Neural progenitor cell (in vitro differentiated cells): ENCODE data around the gene TMEM145. TPM values are rescaled to one million over a fixed set of nuclear protein-coding genes. Genes with fewer than 3 reads are reported as not detected.

Experiments
- DNase-seq: peaks from one replicate; pipeline ENCODE4 v3.0.0-alpha.2; 2016; ENCODE audit warnings: low spot score
- H2AFZ ChIP-seq: fragments of 200-600 bp; sonication (generic); replicated peaks from 2 replicates; pipeline ENCODE4 v1.6.1; 2016; ENCODE audit warnings: antibody characterized with exemption
- H3F3A ChIP-seq: fragments of 200-600 bp; sonication (generic); 2 replicates; pipeline ENCODE4 v1.6.1; 2016; ENCODE audit warnings: antibody characterized with exemption, low read depth
- H3K27ac ChIP-seq: fragments of 200-600 bp; sonication (generic); 2 replicates; pipeline ENCODE4 v1.5.1; 2016; ENCODE audit warnings: mild to moderate bottlenecking
- H3K27me3 ChIP-seq: fragments of 200-600 bp; sonication (generic); 2 replicates; pipeline ENCODE4 v1.6.1; 2016; ENCODE audit warnings: mild to moderate bottlenecking, moderate library complexity
- H3K36me3 ChIP-seq: fragments of 200-600 bp; sonication (generic); 2 replicates; pipeline ENCODE4 v1.5.1; 2016
- H3K4me1 ChIP-seq: fragments of 200-600 bp; sonication (generic); 2 replicates; pipeline ENCODE4 v1.6.1; 2016; ENCODE audit warnings: mixed run types
- H3K4me2 ChIP-seq: fragments of 200-600 bp; sonication (generic); 2 replicates; pipeline ENCODE4 v1.6.1; 2016
- H3K4me3 ChIP-seq: fragments of 200-600 bp; sonication (generic); 2 replicates; pipeline ENCODE4 v1.5.1; 2016
- H3K79me2 ChIP-seq: fragments of 200-600 bp; sonication (generic); 2 replicates; pipeline ENCODE4 v1.6.1; 2016; ENCODE audit warnings: low read depth
- H3K9ac ChIP-seq: fragments of 200-600 bp; sonication (generic); 2 replicates; pipeline ENCODE4 v1.6.1; 2016
- H3K9me3 ChIP-seq: fragments of 200-600 bp; sonication (generic); 2 replicates; pipeline ENCODE4 v1.5.1; 2016; ENCODE audit warnings: low read depth
- H4K20me1 ChIP-seq: fragments of 200-600 bp; sonication (generic); 2 replicates; pipeline ENCODE4 v1.6.1; 2016; ENCODE audit warnings: low read depth
- H3K27ac Mint-ChIP-seq: 3 replicates; pipeline ENCODE4 v1.8.0; 2021; ENCODE audit warnings: mixed read lengths
- H3K27me3 Mint-ChIP-seq: 2 replicates; pipeline ENCODE4 v1.8.0; 2022; ENCODE audit warnings: low read depth, mild to moderate bottlenecking, inconsistent platforms, moderate library complexity, mixed read lengths; ENCODE audit not compliant: insufficient read depth
- H3K36me3 Mint-ChIP-seq: 3 replicates; pipeline ENCODE4 v1.8.0; 2021; ENCODE audit warnings: mixed read lengths
- H3K4me1 Mint-ChIP-seq: 3 replicates; pipeline ENCODE4 v1.8.0; 2021; ENCODE audit warnings: mixed read lengths
- H3K4me3 Mint-ChIP-seq: 3 replicates; pipeline ENCODE4 v1.8.0; 2021; ENCODE audit warnings: mild to moderate bottlenecking, moderate library complexity, mixed read lengths
- H3K9me3 Mint-ChIP-seq: 3 replicates; pipeline ENCODE4 v1.8.0; 2020; ENCODE audit warnings: mixed read lengths
- EZH2 ChIP-seq: fragments of 200-600 bp; sonication (generic); IDR thresholded peaks from 2 replicates; pipeline ENCODE4 v1.6.1; 2017; ENCODE audit warnings: antibody characterized with exemption, mild to moderate bottlenecking, moderate library complexity
- EZH2phosphoT487 ChIP-seq: fragments of 200-600 bp; sonication (generic); IDR thresholded peaks from 2 replicates; pipeline ENCODE4 v1.6.1; 2017; ENCODE audit warnings: antibody characterized with exemption
- total RNA-seq: library from RNA; depleted of rRNA; stranded (reverse); fragments of >200 nt; gene quantifications from 2 replicates; pipeline ENCODE4 v1.2.3, GENCODE V29; 2015; ENCODE audit warnings: low replicate concordance
- TF ChIP-seq, protein P1 (sequence below): fragments of 200-600 bp; sonication (generic); IDR thresholded peaks from 2 replicates; pipeline ENCODE4 v1.5.1; 2017; ENCODE audit warnings: antibody characterized with exemption, mild to moderate bottlenecking

The TMEM145 gene
- total RNA-seq, 1 donor from 2014 or later, result 6.6 TPM

DNA sequence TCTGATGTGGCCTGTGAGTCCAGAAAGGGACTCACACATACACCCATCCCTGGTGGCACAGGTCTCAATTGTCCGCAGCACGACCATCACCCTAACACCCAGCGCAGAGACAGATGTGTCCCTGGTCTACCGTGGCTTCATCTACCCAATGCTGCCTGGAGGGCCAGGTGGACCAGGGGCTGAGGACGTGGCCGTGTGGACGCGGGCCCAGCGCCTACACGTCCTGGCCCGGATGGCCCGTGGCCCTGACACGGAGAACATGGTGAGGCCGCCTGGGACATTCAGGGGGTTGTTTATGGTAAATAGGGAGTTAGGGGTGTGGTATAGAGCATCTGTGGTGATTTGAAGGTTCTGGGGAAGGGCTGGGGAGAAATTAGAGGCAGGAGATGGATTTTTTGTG, 35.1 kb downstream of the TMEM145 start:
- Histone ChIP-seq H3K36me3 (no peaks in the 10 kb centered on the region), H3K9ac (no peak overlapping the region), H3K4me1 (no peaks in the 10 kb centered on the region), H3K9me3 (no peaks in the 10 kb centered on the region), H3K27ac (no peak overlapping the region), H3K79me2 (no peaks in the 10 kb centered on the region), H3F3A (no peaks in the 10 kb centered on the region), H4K20me1 (no peaks in the 10 kb centered on the region), H3K27me3 (no peaks in the 10 kb centered on the region), H3K4me2 (no peak overlapping the region), H2AFZ (no peak overlapping the region), H3K4me3 (no peak overlapping the region)
- DNase-seq, result no peak
- Mint-ChIP-seq H3K4me3 (no peak overlapping the region), H3K9me3 (no peaks in the 10 kb centered on the region), H3K36me3 (peaks cover 26% of the 10 kb centered on the region), H3K27me3 (peaks cover 10% of the 10 kb centered on the region), H3K27ac (no peak overlapping the region), H3K4me1 (peaks cover 14% of the 10 kb centered on the region)
- TF ChIP-seq EZH2 (no peak), EZH2phosphoT487 (no peak)
- TF ChIP-seq, protein P1, sequence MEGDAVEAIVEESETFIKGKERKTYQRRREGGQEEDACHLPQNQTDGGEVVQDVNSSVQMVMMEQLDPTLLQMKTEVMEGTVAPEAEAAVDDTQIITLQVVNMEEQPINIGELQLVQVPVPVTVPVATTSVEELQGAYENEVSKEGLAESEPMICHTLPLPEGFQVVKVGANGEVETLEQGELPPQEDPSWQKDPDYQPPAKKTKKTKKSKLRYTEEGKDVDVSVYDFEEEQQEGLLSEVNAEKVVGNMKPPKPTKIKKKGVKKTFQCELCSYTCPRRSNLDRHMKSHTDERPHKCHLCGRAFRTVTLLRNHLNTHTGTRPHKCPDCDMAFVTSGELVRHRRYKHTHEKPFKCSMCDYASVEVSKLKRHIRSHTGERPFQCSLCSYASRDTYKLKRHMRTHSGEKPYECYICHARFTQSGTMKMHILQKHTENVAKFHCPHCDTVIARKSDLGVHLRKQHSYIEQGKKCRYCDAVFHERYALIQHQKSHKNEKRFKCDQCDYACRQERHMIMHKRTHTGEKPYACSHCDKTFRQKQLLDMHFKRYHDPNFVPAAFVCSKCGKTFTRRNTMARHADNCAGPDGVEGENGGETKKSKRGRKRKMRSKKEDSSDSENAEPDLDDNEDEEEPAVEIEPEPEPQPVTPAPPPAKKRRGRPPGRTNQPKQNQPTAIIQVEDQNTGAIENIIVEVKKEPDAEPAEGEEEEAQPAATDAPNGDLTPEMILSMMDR, result no peak

DNA sequence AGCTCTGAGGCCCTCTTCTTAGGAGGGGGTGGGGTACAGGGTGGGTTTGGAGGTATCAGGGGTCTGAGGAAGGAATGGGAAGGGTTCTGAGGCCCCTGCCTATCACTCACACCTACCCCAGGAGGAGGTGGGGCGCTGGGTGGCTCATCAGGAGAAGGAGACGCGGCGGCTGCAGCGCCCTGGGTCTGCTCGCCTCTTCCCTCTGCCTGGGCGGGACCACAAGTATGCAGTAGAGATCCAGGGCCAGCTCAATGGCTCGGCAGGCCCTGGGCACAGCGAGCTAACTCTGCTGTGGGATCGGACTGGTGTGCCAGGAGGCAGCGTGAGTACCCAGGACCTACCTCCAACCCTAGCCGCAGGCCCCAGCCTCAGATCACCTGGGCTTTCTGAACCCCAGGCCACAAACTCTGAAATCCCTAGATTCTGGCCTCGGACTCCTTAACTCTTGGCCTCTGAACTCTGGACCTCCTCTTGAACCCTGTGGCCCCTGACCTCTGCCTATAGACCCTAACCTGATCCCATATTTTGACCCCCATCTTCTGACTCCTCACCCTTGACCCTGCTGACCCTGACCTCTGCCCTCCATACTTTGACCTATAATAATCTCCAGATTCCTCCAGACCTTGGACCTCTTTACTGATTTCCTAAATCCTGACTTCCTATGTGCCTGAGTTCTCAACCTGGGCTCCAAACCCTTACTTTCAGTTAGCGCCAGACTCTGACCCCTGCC, 36.4 kb downstream of the TMEM145 start:
- Histone ChIP-seq H3F3A (no peaks in the 10 kb centered on the region), H3K27ac (no peak overlapping the region), H4K20me1 (no peaks in the 10 kb centered on the region), H3K4me3 (no peak overlapping the region), H3K9me3 (no peaks in the 10 kb centered on the region), H3K9ac (no peak overlapping the region), H2AFZ (no peak overlapping the region), H3K79me2 (no peaks in the 10 kb centered on the region), H3K27me3 (no peaks in the 10 kb centered on the region), H3K4me1 (no peaks in the 10 kb centered on the region), H3K36me3 (no peaks in the 10 kb centered on the region), H3K4me2 (no peak overlapping the region)
- DNase-seq, result no peak
- H3K4me1 Mint-ChIP-seq, result peaks cover 22% of the 10 kb centered on the region
- TF ChIP-seq, protein P1, result no peak
- TF ChIP-seq EZH2phosphoT487, result no peak
- peaks cover 30% of the 10 kb centered on the region for H3K36me3 Mint-ChIP-seq
- H3K27me3 Mint-ChIP-seq, result peaks cover 8% of the 10 kb centered on the region
- no peaks in the 10 kb centered on the region for H3K9me3 Mint-ChIP-seq
- H3K27ac Mint-ChIP-seq, result peak overlapping the region; percentile 90
- H3K4me3 Mint-ChIP-seq, result no peak overlapping the region

DNA sequence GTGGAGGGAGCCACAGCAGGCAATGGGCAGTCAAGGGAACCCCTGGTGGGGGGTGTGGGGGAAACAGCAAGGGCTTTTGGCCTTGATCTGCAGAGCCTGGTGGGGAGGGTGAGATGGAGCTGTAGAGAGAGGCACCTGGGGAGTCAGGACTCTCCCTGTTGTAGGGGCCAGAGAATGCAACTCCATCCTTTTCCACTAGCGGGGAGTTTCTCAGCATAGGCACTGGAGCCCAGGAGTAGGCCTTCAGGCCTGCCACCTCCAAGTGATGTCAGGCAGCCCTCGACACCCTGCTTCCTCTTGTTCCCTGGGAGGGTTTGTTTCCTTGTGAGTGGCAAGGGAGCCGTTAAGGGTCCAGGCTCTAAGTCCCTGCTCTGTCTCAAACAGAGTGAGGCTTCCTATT, 37.3 kb downstream of the TMEM145 start:
- no peaks in the 10 kb centered on the region for H3K36me3 ChIP-seq
- no peak overlapping the region for H3K4me2 ChIP-seq
- no peaks in the 10 kb centered on the region for H3K27me3 ChIP-seq
- no peak overlapping the region for H2AFZ ChIP-seq
- no peaks in the 10 kb centered on the region for H3K9me3 ChIP-seq
- H3F3A ChIP-seq, result no peaks in the 10 kb centered on the region
- H3K79me2 ChIP-seq, result no peaks in the 10 kb centered on the region
- Mint-ChIP-seq H3K4me1 (peaks cover 27% of the 10 kb centered on the region), H3K9me3 (no peaks in the 10 kb centered on the region), H3K4me3 (no peak overlapping the region), H3K36me3 (peaks cover 27% of the 10 kb centered on the region), H3K27me3 (peaks cover 8% of the 10 kb centered on the region), H3K27ac (no peak overlapping the region)
- H3K27ac ChIP-seq, result no peak overlapping the region
- TF ChIP-seq, protein P1, result no peak
- no peak for TF ChIP-seq EZH2phosphoT487
- TF ChIP-seq EZH2, result no peak
- H3K4me1 ChIP-seq, result no peaks in the 10 kb centered on the region
- H4K20me1 ChIP-seq, result no peaks in the 10 kb centered on the region
- H3K4me3 ChIP-seq, result no peak overlapping the region
- no peak overlapping the region for H3K9ac ChIP-seq
- no peak for DNase-seq
